HEK293 (cell line): ENCODE results near the gene PIEZO1.
A peak's percentile ranks its signal among the peaks of the same experiment; 100 is the strongest.

Experiments used
- CTCF ChIA-PET: fragments of 350-600 bp; formaldehyde crosslinking; extraction: SDS; loops from one replicate; lab custom pipeline; 2021; ENCODE audit warnings: antibody characterized with exemption; lab: Yijun Ruan, JAX
- POLR2A ChIA-PET: fragments of 300-600 bp; formaldehyde crosslinking; extraction: SDS; loops from one replicate; lab custom pipeline; 2020; ENCODE audit warnings: antibody characterized with exemption, inconsistent platforms; lab: Yijun Ruan, JAX
- H3K27ac ChIP-seq: fragments of 200-500 bp; sonication (Bioruptor generic); 2 replicates; pipeline ENCODE4 v1.5.1; 2014; ENCODE audit warnings: low read depth, low read length, control low read depth, inconsistent platforms; ENCODE audit errors: extremely low read depth
- H3K36me3 ChIP-seq, 2 experiments: fragments of 200-500 bp in 1 of 2; sonication (Bioruptor generic) in 1 of 2; 1 replicate in 1 of 2; 2 replicates in 1 of 2; pipeline ENCODE4 v1.5.1; 2014 to 2017; ENCODE audit warnings: inconsistent platforms in 2 of 2, low read length in 2 of 2; ENCODE audit not compliant: control insufficient read depth in 2 of 2, insufficient read depth in 1 of 2
- H3K4me1 ChIP-seq: fragments of 200-500 bp; sonication (Bioruptor generic); 2 replicates; pipeline ENCODE4 v1.5.1; 2014; ENCODE audit warnings: mild to moderate bottlenecking, low read length, inconsistent platforms; ENCODE audit not compliant: control insufficient read depth, insufficient read depth
- H3K4me3 ChIP-seq: 2 replicates; pipeline ENCODE4 v1.5.1; 2011; ENCODE audit warnings: low read depth, mild to moderate bottlenecking, control low read depth, low read length, moderate library complexity
- H3K9me3 ChIP-seq: fragments of 200-500 bp; sonication (Bioruptor generic); 2 replicates; pipeline ENCODE4 v1.5.1; 2014; ENCODE audit warnings: low read depth, low read length, inconsistent platforms; ENCODE audit not compliant: control insufficient read depth, insufficient read depth
- OSR2 ChIP-seq: fragments of 450-650 bp; formaldehyde crosslinking; IDR thresholded peaks from 2 replicates; pipeline ENCODE4 v1.5.1; 2016; ENCODE audit warnings: missing biosample characterization, missing genetic modification characterization
- WT1 ChIP-seq: fragments of 450-650 bp; formaldehyde crosslinking; IDR thresholded peaks from 2 replicates; pipeline ENCODE4 v1.5.1; 2016; ENCODE audit warnings: missing biosample characterization, missing genetic modification characterization
- ZBTB17 ChIP-seq: fragments of 450-650 bp; formaldehyde crosslinking; IDR thresholded peaks from 2 replicates; pipeline ENCODE4 v1.5.1; 2016; ENCODE audit warnings: missing biosample characterization, missing genetic modification characterization
- ZBTB48 ChIP-seq: fragments of 450-650 bp; formaldehyde crosslinking; IDR thresholded peaks from 2 replicates; pipeline ENCODE4 v1.5.1; 2016; ENCODE audit warnings: missing biosample characterization, missing genetic modification characterization
- ZBTB8A ChIP-seq: fragments of 450-650 bp; formaldehyde crosslinking; IDR thresholded peaks from 2 replicates; pipeline ENCODE4 v1.5.1; 2016; ENCODE audit warnings: missing biosample characterization, missing genetic modification characterization
- ZIC2 ChIP-seq: fragments of 450-650 bp; formaldehyde crosslinking; IDR thresholded peaks from 2 replicates; pipeline ENCODE4 v1.5.1; 2016; ENCODE audit warnings: missing biosample characterization, missing genetic modification characterization
- ZNF202 ChIP-seq: fragments of 450-650 bp; formaldehyde crosslinking; IDR thresholded peaks from 2 replicates; pipeline ENCODE4 v1.5.1; 2016; ENCODE audit warnings: missing biosample characterization, missing genetic modification characterization, borderline replicate concordance
- ZNF341 ChIP-seq: fragments of 450-650 bp; formaldehyde crosslinking; IDR thresholded peaks from 2 replicates; pipeline ENCODE4; 2016; ENCODE audit warnings: low read depth, missing biosample characterization, missing genetic modification characterization
- ZNF394 ChIP-seq: fragments of 450-650 bp; formaldehyde crosslinking; IDR thresholded peaks from 2 replicates; pipeline ENCODE4 v1.5.1; 2016; ENCODE audit warnings: missing biosample characterization, missing genetic modification characterization, mild to moderate bottlenecking, moderate library complexity, borderline replicate concordance
- ZNF514 ChIP-seq: fragments of 450-650 bp; formaldehyde crosslinking; IDR thresholded peaks from 2 replicates; pipeline ENCODE4 v1.5.1; 2016; ENCODE audit warnings: missing biosample characterization, missing genetic modification characterization
- ZNF629 ChIP-seq: fragments of 450-650 bp; formaldehyde crosslinking; IDR thresholded peaks from 2 replicates; pipeline ENCODE4 v1.5.1; 2017; ENCODE audit warnings: missing biosample characterization, missing genetic modification characterization
- ZNF785 ChIP-seq: fragments of 450-650 bp; formaldehyde crosslinking; IDR thresholded peaks from 2 replicates; pipeline ENCODE4 v1.5.1; 2016; ENCODE audit warnings: missing biosample characterization, missing genetic modification characterization
- ZNF830 ChIP-seq: fragments of 450-650 bp; IDR thresholded peaks from 2 replicates; pipeline ENCODE4 v1.5.0; 2018; ENCODE audit warnings: missing biosample characterization, missing genetic modification characterization, low read depth, mild to moderate bottlenecking, moderate library complexity
- ZSCAN5A ChIP-seq: fragments of 450-650 bp; formaldehyde crosslinking; IDR thresholded peaks from 2 replicates; pipeline ENCODE4 v1.5.1; 2016; ENCODE audit warnings: missing biosample characterization, missing genetic modification characterization
- TF ChIP-seq, protein P1 (sequence below): fragments of 450-650 bp; formaldehyde crosslinking; IDR thresholded peaks from 2 replicates; pipeline ENCODE4 v1.5.1; 2017; ENCODE audit warnings: missing biosample characterization, mild to moderate bottlenecking, missing genetic modification characterization, moderate library complexity
- TF ChIP-seq, protein P2 (sequence below): fragments of 450-650 bp; formaldehyde crosslinking; IDR thresholded peaks from 2 replicates; pipeline ENCODE4 v1.5.1; 2016; ENCODE audit warnings: missing biosample characterization, missing genetic modification characterization

The PIEZO1 gene

GRCh38 chr16:88768071-88768783 lies 16.8 kb downstream of the PIEZO1 start (continued):
- TF ChIP-seq ZIC2 (tag by site-specific recombination), result no peak; the same call in 1 of the 2 replicates
- TF ChIP-seq, protein P1, sequence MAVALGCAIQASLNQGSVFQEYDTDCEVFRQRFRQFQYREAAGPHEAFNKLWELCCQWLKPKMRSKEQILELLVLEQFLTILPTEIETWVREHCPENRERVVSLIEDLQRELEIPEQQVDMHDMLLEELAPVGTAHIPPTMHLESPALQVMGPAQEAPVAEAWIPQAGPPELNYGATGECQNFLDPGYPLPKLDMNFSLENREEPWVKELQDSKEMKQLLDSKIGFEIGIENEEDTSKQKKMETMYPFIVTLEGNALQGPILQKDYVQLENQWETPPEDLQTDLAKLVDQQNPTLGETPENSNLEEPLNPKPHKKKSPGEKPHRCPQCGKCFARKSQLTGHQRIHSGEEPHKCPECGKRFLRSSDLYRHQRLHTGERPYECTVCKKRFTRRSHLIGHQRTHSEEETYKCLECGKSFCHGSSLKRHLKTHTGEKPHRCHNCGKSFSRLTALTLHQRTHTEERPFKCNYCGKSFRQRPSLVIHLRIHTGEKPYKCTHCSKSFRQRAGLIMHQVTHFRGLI (tag by site-specific recombination), result peak; percentile 72
- no peak for TF ChIP-seq ZNF785 (tag by site-specific recombination)
- peak; percentile 39; the same call in 1 of the 2 replicates for TF ChIP-seq ZNF394 (tag by site-specific recombination)
- 0 out of 2 replicates have a peak, but pooled peaks have one; percentile 33 for TF ChIP-seq ZNF341 (tag by site-specific recombination)

DNA sequence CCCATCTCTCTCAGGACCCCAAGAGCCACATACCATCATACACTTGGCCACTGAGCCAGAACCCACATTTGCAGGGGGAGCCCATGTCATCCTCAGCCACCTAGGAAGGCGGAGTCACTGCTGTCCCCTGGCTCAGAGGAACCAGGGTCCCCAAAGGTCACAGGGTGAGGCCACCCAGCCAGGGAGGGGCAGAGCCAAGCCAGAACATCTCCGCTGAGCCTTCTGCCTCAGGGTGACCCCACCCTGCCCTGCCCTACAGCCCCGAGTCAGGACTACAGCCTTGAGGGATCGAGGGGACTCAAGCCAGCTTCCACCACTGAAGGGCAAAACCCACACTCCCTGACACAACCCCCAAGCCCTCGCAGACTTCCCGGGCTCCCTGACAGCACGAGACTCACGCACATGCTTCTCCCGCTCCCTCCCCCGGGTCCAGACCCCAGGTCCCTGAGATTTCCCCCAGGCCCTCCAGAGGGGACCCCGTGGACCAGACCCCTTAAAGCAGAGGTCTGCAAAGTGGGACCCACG lies 17.4 kb downstream of the PIEZO1 start:
- no peak overlapping the region for H3K4me3 ChIP-seq
- ChIA-PET POLR2A (interaction anchor here (6.8 kb wide), 1 partner anchor 15 kb away, joined by 97 read pairs; the partner anchor contains the start of gene PIEZO1), CTCF (interaction anchor here (0.7 to 9.2 kb wide), 2 partner anchors 15 to 31 kb away, joined by 3 to 58 read pairs; no protein-coding TSS in a partner anchor)
- no peaks in the 10 kb centered on the region for H3K9me3 ChIP-seq
- no peaks in the 10 kb centered on the region for H3K36me3 ChIP-seq
- no peak overlapping the region; the same call in 1 of the 2 replicates for H3K27ac ChIP-seq
- H3K4me1 ChIP-seq, result peaks cover 30% of the 10 kb centered on the region
- peak; percentile 34; the same call in 1 of the 2 replicates for TF ChIP-seq ZBTB48 (tag by site-specific recombination)
- TF ChIP-seq ZBTB8A (tag by site-specific recombination), result no peak

DNA sequence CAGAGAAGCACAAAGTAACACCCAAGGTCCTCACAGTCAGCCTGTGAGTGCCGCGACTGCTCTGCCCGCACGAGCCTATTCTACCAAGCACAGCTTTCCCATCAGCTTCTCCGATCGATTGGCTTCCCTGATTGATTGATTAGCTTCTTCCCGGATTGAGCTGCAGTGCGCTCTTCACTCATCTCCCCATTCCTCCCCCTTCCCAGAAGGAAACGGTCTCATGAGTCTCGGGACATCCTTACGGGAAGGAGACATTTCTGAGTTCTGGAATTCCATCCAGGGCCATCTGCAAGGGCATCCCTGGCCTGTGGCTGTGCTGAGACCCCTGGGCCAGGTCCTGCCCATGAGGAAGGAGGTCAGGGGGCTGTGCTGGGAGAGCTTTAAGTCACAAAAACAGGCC lies 18.0 kb downstream of the PIEZO1 start:
- H3K4me1 ChIP-seq, result peaks cover 30% of the 10 kb centered on the region
- ChIA-PET POLR2A (interaction anchor here (6.8 kb wide), 1 partner anchor 15 kb away, joined by 97 read pairs; the partner anchor contains the start of gene PIEZO1), CTCF (interaction anchor here (0.7 to 9.2 kb wide), 2 partner anchors 16 to 30 kb away, joined by 3 to 58 read pairs; no protein-coding TSS in a partner anchor)
- H3K27ac ChIP-seq, result no peak overlapping the region
- peak; percentile 47; the same call in 1 of the 2 replicates for TF ChIP-seq ZBTB17 (tag by site-specific recombination)
- TF ChIP-seq, protein P2, sequence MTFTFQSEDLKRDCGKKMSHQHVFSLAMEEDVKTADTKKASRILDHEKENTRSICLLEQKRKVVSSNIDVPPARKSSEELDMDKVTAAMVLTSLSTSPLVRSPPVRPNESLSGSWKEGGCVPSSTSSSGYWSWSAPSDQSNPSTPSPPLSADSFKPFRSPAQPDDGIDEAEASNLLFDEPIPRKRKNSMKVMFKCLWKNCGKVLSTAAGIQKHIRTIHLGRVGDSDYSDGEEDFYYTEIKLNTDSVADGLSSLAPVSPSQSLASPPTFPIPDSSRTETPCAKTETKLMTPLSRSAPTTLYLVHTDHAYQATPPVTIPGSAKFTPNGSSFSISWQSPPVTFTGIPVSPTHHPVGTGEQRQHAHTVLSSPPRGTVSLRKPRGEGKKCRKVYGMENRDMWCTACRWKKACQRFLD (tag by site-specific recombination), result no peak
- no peak for TF ChIP-seq ZNF629 (tag by site-specific recombination)
- no peak for TF ChIP-seq ZNF202 (tag by site-specific recombination)
- no peak for TF ChIP-seq ZSCAN5A (tag by site-specific recombination)
- no peak for TF ChIP-seq ZNF830 (tag by site-specific recombination)
- H3K36me3 ChIP-seq, result no peaks in the 10 kb centered on the region
- no peak overlapping the region for H3K4me3 ChIP-seq
- H3K9me3 ChIP-seq, result no peaks in the 10 kb centered on the region

GRCh38 chr16:88764913-88765349 lies 20.1 kb downstream of the PIEZO1 start:
- ChIA-PET POLR2A (no interaction called here), CTCF (interaction anchor here (3.2 kb wide), 1 partner anchor 28 kb away, joined by 25 read pairs; no protein-coding TSS in a partner anchor)
- TF ChIP-seq ZNF514 (tag by site-specific recombination) (no peak), WT1 (peak; percentile 44; the same call in 1 of the 2 replicates), ZIC2 (tag by site-specific recombination) (0 out of 2 replicates have a peak, but pooled peaks have one; percentile 20), OSR2 (tag by site-specific recombination) (peak; percentile 51; the same call in 1 of the 2 replicates)
- Histone ChIP-seq H3K36me3 (no peaks in the 10 kb centered on the region), H3K27ac (no peak overlapping the region), H3K4me1 (peaks cover 22% of the 10 kb centered on the region), H3K4me3 (no peak overlapping the region), H3K9me3 (no peaks in the 10 kb centered on the region)
